Gastroesophageal sphincter (tissue), 3 donors: ENCODE data around the gene VTI1A.

Source experiments
- CTCF ChIP-seq, 4 experiments: fragments of 200-600 bp in 2 of 4; fragments of 450-650 bp in 2 of 4; sonication (generic) in 1 of 4; IDR thresholded peaks; one replicate each; pipeline ENCODE4 v1.5.1; 2017 to 2019; ENCODE audit warnings: antibody characterized with exemption in 4 of 4, mild to moderate bottlenecking in 2 of 4, moderate library complexity in 2 of 4
- EP300 ChIP-seq: sonication (generic); formaldehyde crosslinking; IDR thresholded peaks from one replicate; pipeline ENCODE4 v1.6.1; 2017; ENCODE audit warnings: antibody characterized with exemption, mild to moderate bottlenecking
- POLR2A ChIP-seq, 2 donors: fragments of 450-650 bp; IDR thresholded peaks; one replicate each; pipeline ENCODE4 v1.6.1; 2017; ENCODE audit warnings: antibody characterized with exemption in 2 of 2, mild to moderate bottlenecking in 2 of 2, moderate library complexity in 1 of 2
- POLR2AphosphoS5 ChIP-seq: sonication (generic); formaldehyde crosslinking; IDR thresholded peaks from one replicate; pipeline ENCODE4 v1.6.1; 2017; ENCODE audit warnings: antibody characterized with exemption

- TF ChIP-seq CTCF (IDR thresholded peaks at IDR 0.05) (no peak), POLR2A (IDR thresholded peaks at IDR 0.05) (no peak), POLR2AphosphoS5 (no peak), EP300 (no peak)
These were observed 343.0 kb downstream of the VTI1A start for GRCh38 chr10:112790030-112790429.
